Measurements from ENCODE around the gene EXOC6. TPM values are rescaled to one million over a fixed set of nuclear protein-coding genes. Genes with fewer than 3 reads are reported as not detected.

The EXOC6 gene
- total and polyA plus RNA-seq, 10 of the 15 experiments (the other 5 are each of a cell fraction or from before 2014, with no cell fraction given) = 7.6 to 53.8 (median 13.3) TPM

GRCh38 chr10:92903633-92904032 is 55.3 kb downstream of the EXOC6 start (continued):
- no peak for TF ChIP-seq CEBPZ (IDR thresholded peaks at IDR 0.05; ENCODE audit: low read depth, low read length)

GRCh38 chr10:92907280-92907679 is 59.0 kb downstream of the EXOC6 start:
- ATAC-seq (no peak), DNase-seq (ENCODE audit: low read depth, low spot score) (no peak), FAIRE-seq (no peak)
- Histone ChIP-seq H3K36me3 (ENCODE audit: control insufficient read depth in 2 of 2, insufficient read depth in 2 of 2, low read length in 1 of 2) (no peaks in the 10 kb centered on the region), H3K4me3 (no peak overlapping the region), H3K4me1 (ENCODE audit: control insufficient read depth, insufficient read depth, low read length) (no peaks in the 10 kb centered on the region), H3K79me2 (ENCODE audit: control insufficient read depth, insufficient read depth, low read length) (no peaks in the 10 kb centered on the region), H3K9ac (ENCODE audit: control insufficient read depth, insufficient read depth, low read length) (no peak overlapping the region), H3K27me3 (replicated peaks in 1 of 2; ENCODE audit: control insufficient read depth in 2 of 2, insufficient read depth in 2 of 2, low read length in 1 of 2) (no peaks in the 10 kb centered on the region), H2AFZ (ENCODE audit: control insufficient read depth, low read depth, low read length) (no peak overlapping the region), H3K9me3 (replicated peaks; ENCODE audit: control insufficient read depth, insufficient read depth, low read length) (no peaks in the 10 kb centered on the region), H3K4me2 (ENCODE audit: control insufficient read depth, insufficient read depth) (no peak overlapping the region), H4K20me1 (ENCODE audit: control insufficient read depth, insufficient read depth) (no peaks in the 10 kb centered on the region), H3K27ac (ENCODE audit: control insufficient read depth, insufficient read depth) (no peak overlapping the region)
- SMC1A ChIA-PET (ENCODE audit: uncharacterized antibody, unreplicated experiment) = no interaction called here
- WGBS (ENCODE audit: insufficient coverage, insufficient replicate concordance, low lambda C conversion rate, missing lambda C conversion rate) = 97% methylated on average over 4 of the region's 4 CpGs
- no TSS peak for BruUV-seq (replicated peaks)
- POLR2A ChIA-PET = interaction anchor here (0.6 kb wide), 2 partner anchors 56 to 59 kb away, joined by 3 read pairs; partner anchors contain the start of gene EXOC6
- CTCF ChIA-PET = no interaction called here
- intact Hi-C loops (cut with micrococcal nuclease; ENCODE audit: unreplicated experiment) (no loop called here), in situ Hi-C loops (cut with MboI) (no loop called here)
- RAD21 ChIA-PET (ENCODE audit: unreplicated experiment) = no interaction called here
- TF ChIP-seq MYB (IDR thresholded peaks at IDR 0.05; ENCODE audit: borderline replicate concordance, low read depth, low read length) (no peak), NR2C2 (IDR thresholded peaks at IDR 0.05; ENCODE audit: borderline replicate concordance, control insufficient read depth, insufficient read length, low read depth) (no peak), SUPT20H (IDR thresholded peaks at IDR 0.05; ENCODE audit: borderline replicate concordance, control insufficient read depth, low read depth, low read length) (no peak), PBX3 (IDR thresholded peaks at IDR 0.05; ENCODE audit: insufficient replicate concordance, low read depth, low read length) (no peak), SKIL (IDR thresholded peaks at IDR 0.05; ENCODE audit: low read depth, poor library complexity, severe bottlenecking) (no peak), YY1 (IDR thresholded peaks at IDR 0.05; ENCODE audit: low read depth, low read length) (no peak), KAT2A (conservative IDR thresholded peaks at IDR 0.05; ENCODE audit: control insufficient read depth, low read depth, low read length) (no peak), ASH2L (IDR thresholded peaks at IDR 0.05; ENCODE audit: borderline replicate concordance, low read depth) (no peak), HCFC1 (IDR thresholded peaks at IDR 0.05; ENCODE audit: low read length) (no peak), ATF7 (IDR thresholded peaks at IDR 0.05; ENCODE audit: low read depth) (no peak), ATF2 (IDR thresholded peaks at IDR 0.05; ENCODE audit: low read length) (no peak), TCF3 (IDR thresholded peaks at IDR 0.05; ENCODE audit: borderline replicate concordance, insufficient read depth, low read depth, low read length) (no peak), CREB1 (IDR thresholded peaks at IDR 0.05; ENCODE audit: low read depth) (no peak), MTA2 (IDR thresholded peaks at IDR 0.05; ENCODE audit: low read depth) (no peak), RAD51 (IDR thresholded peaks at IDR 0.05) (no peak)
